PC-3 (cell line): ENCODE data around the gene DENND2A. TPM values are rescaled to one million over a fixed set of nuclear protein-coding genes. Genes with fewer than 3 reads are reported as not detected.

Experiments
- ATAC-seq: fragments of 200-7000 bp; cut with Tn5 transposase; 2 replicates; pipeline ENCODE4 v1.9.1; 2020; ENCODE audit warnings: mild to moderate bottlenecking, moderate library complexity
- BruUV-seq: library from RNA; stranded (reverse); fragments of 400-500 nt; replicated peaks from 2 replicates; lab custom pipeline; 2021; lab: Mats Ljungman, UMichigan
- CTCF ChIA-PET: fragments of 300-600 bp; sonication (Branson Sonifier 250); formaldehyde crosslinking; loops from one replicate; lab custom pipeline; 2022; ENCODE audit warnings: antibody characterized with exemption; lab: Charles Lee
- POLR2A ChIA-PET: fragments of 300-600 bp; sonication (Branson Sonifier 250); formaldehyde crosslinking; loops from one replicate; lab custom pipeline; 2022; ENCODE audit warnings: antibody characterized with exemption; ENCODE audit not compliant: unreplicated experiment; lab: Charles Lee
- DNase-seq: peaks from one replicate; pipeline ENCODE4 v3.0.0-alpha.2; 2015
- H2AFZ ChIP-seq: fragments of 300-600 bp; sonication (generic); 2 replicates; pipeline ENCODE4 v1.6.0; 2016; ENCODE audit warnings: antibody characterized with exemption, low read length
- H3F3A ChIP-seq: fragments of 300-600 bp; sonication (generic); one replicate; pipeline ENCODE4 v1.6.0; 2017; ENCODE audit warnings: antibody characterized with exemption, low read length, control low read depth, mild to moderate bottlenecking; ENCODE audit not compliant: unreplicated experiment
- H3K27ac ChIP-seq: fragments of 300-600 bp; sonication (generic); 2 replicates; pipeline ENCODE4 v1.5.1; 2016; ENCODE audit warnings: mild to moderate bottlenecking, low read length
- H3K27me3 ChIP-seq: fragments of 300-600 bp; sonication (generic); 2 replicates; pipeline ENCODE4 v1.6.1; 2016; ENCODE audit warnings: low read length, mixed read lengths
- H3K36me3 ChIP-seq: fragments of 300-600 bp; sonication (generic); 2 replicates; pipeline ENCODE4 v1.6.1; 2016; ENCODE audit warnings: low read depth, mixed run types, low read length, mixed read lengths
- H3K4me1 ChIP-seq: fragments of 300-600 bp; sonication (generic); 2 replicates; pipeline ENCODE4 v1.5.1; 2016; ENCODE audit warnings: low read length; ENCODE audit not compliant: insufficient read depth
- H3K4me2 ChIP-seq: fragments of 300-600 bp; sonication (generic); 2 replicates; pipeline ENCODE4 v1.6.0; 2016; ENCODE audit warnings: low read length
- H3K4me3 ChIP-seq: fragments of 300-600 bp; sonication (generic); 2 replicates; pipeline ENCODE4 v1.5.1; 2016; ENCODE audit warnings: mild to moderate bottlenecking, low read length, mixed read lengths
- H3K79me2 ChIP-seq: fragments of 300-600 bp; sonication (generic); 2 replicates; pipeline ENCODE4 v1.6.1; 2017; ENCODE audit warnings: low read length, mixed read lengths
- H3K9ac ChIP-seq: fragments of 300-600 bp; sonication (generic); 2 replicates; pipeline ENCODE4 v1.6.0; 2016; ENCODE audit warnings: mild to moderate bottlenecking, low read length
- H3K9me2 ChIP-seq: fragments of 300-600 bp; sonication (generic); replicated peaks from 2 replicates; pipeline ENCODE4 v1.6.1; 2016; ENCODE audit warnings: mixed run types, low read length, mixed read lengths
- H3K9me3 ChIP-seq: fragments of 300-600 bp; sonication (generic); 2 replicates; pipeline ENCODE4 v1.6.1; 2016; ENCODE audit warnings: low read length, mixed read lengths
- H4K20me1 ChIP-seq: fragments of 300-600 bp; sonication (generic); 2 replicates; pipeline ENCODE4 v1.6.1; 2016; ENCODE audit warnings: low read length, mixed read lengths
- CTCF ChIP-seq: fragments of 300-600 bp; sonication (generic); conservative IDR thresholded peaks from 2 replicates; pipeline ENCODE4 v1.5.1; 2017; ENCODE audit warnings: antibody characterized with exemption, low read depth, mild to moderate bottlenecking, low read length
- EZH2 ChIP-seq: fragments of 300-600 bp; sonication (generic); IDR thresholded peaks from one replicate; pipeline ENCODE4 v1.6.1; 2017; ENCODE audit warnings: antibody characterized with exemption, mild to moderate bottlenecking, low read length; ENCODE audit not compliant: unreplicated experiment
- EZH2phosphoT487 ChIP-seq: fragments of 300-600 bp; sonication (generic); IDR thresholded peaks from 2 replicates; pipeline ENCODE4 v1.6.1; 2018; ENCODE audit warnings: mild to moderate bottlenecking, antibody characterized with exemption, low read length, borderline replicate concordance
- intact Hi-C: fragments of 100-400 bp; cut with micrococcal nuclease; formaldehyde crosslinking; loops from 2 replicates; pipeline ENCODE4 v1.9.0; 2023
- total RNA-seq: library from RNA; depleted of rRNA; stranded (reverse); fragments of >200 nt; gene quantifications from 2 replicates; pipeline ENCODE4 v1.2.3, GENCODE V29; 2014

DENND2A gene
- total RNA-seq, 1 experiment from 2014 or later = 8.9 TPM

DNA sequence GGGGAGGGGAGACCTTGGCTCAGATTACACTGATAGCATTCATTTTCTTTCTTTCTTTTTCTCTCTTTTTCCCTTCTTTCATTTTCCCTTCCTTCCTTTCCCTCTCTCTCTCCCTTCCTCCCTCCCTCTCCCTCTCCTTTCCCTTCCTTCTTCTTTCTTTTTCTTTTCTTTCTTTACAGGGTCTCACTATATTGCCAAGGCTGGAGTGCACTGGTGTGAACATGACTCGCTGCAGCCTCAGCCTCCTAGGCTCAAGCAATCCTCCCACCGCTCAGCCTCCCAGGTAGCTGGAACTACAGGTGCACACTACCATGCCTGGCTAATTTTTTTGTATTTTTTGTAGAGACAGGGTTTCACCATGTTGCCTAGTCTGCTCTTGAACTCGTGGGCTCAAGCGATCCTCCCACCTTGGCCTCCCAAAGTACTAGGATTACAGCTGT, 88.4 kb downstream of the DENND2A start:
- no peaks in the 10 kb centered on the region for H3K27me3 ChIP-seq
- no peak overlapping the region for H3K9ac ChIP-seq
- DNase-seq (no peak), ATAC-seq (no peak)
- BruUV-seq = no TSS peak
- H3K79me2 ChIP-seq = no peaks in the 10 kb centered on the region
- POLR2A ChIA-PET = no interaction called here
- CTCF ChIA-PET = no interaction called here
- intact Hi-C loops = no loop called here
- no peak overlapping the region for H3K4me2 ChIP-seq
- no peak overlapping the region for H3K4me3 ChIP-seq
- TF ChIP-seq EZH2phosphoT487 (no peak), CTCF (no peak), EZH2 (no peak)
- H3K36me3 ChIP-seq = no peaks in the 10 kb centered on the region
- no peaks in the 10 kb centered on the region for H3F3A ChIP-seq
- no peaks in the 10 kb centered on the region for H3K4me1 ChIP-seq
- H3K27ac ChIP-seq = no peak overlapping the region
- no peaks in the 10 kb centered on the region for H4K20me1 ChIP-seq
- H3K9me3 ChIP-seq = no peaks in the 10 kb centered on the region
- H3K9me2 ChIP-seq = no peaks in the 10 kb centered on the region
- no peak overlapping the region for H2AFZ ChIP-seq

DNA sequence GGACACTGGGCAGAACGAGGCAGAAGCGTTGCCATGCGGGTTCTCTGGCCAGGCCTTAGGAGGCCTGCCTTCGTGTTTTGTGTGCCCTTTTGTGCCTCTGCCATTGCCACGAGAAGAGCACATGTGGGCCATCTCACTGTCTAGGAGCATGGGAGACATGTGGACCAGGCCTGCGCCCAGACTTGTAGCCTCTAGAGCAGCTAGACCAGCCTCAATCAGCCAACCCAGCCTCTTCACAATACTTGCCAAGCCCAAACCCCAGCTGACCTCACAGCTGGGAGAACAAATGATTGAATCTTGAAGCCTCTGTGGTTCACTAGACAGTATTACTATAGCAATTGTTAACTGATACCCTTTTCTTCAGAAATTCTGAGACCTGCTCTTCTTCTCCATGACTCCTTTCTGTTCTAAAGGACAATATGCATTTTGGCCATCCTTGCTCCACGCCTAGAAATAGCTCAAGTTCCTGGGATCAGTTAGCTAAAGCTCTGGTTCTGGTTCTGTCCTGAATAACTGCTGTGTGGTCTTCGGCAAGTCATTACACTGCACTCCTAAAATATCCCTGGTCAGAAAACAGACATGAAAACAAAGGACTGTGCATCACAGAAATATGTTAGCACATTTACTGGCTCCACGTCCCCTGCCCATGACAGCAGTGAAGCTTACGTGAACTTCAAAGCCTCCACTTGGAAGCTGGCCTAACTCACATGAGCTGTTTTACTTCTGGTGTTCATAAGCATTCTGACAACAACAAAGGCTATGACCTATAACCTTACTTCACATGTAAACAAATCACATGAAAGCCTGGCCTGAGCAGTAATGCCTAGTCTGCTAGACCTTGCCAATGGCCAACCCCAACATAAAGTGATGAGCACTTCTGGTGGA, 89.0 kb downstream of the DENND2A start:
- Histone ChIP-seq H2AFZ (no peak overlapping the region), H3K27ac (no peak overlapping the region), H3K4me1 (no peaks in the 10 kb centered on the region), H4K20me1 (no peaks in the 10 kb centered on the region), H3K79me2 (no peaks in the 10 kb centered on the region), H3K36me3 (no peaks in the 10 kb centered on the region), H3K9me2 (no peaks in the 10 kb centered on the region), H3K4me3 (no peak overlapping the region), H3K4me2 (no peak overlapping the region), H3K9ac (no peak overlapping the region), H3K9me3 (no peaks in the 10 kb centered on the region), H3K27me3 (no peaks in the 10 kb centered on the region), H3F3A (no peaks in the 10 kb centered on the region)
- BruUV-seq = no TSS peak
- CTCF ChIA-PET = interaction anchor here (0.7 kb wide), 1 partner anchor 8 kb away, joined by 5 read pairs; no protein-coding TSS in a partner anchor
- TF ChIP-seq EZH2 (no peak), CTCF (no peak), EZH2phosphoT487 (no peak)
- ATAC-seq (no peak), DNase-seq (no peak)
- POLR2A ChIA-PET = no interaction called here
- intact Hi-C loops = no loop called here

GRCh38 chr7:140546947-140547346, 93.7 kb downstream of the DENND2A start:
- Histone ChIP-seq H3K4me2 (no peak overlapping the region), H3K27me3 (no peaks in the 10 kb centered on the region), H3K79me2 (no peaks in the 10 kb centered on the region), H3K9ac (no peak overlapping the region), H3K27ac (no peak overlapping the region), H4K20me1 (no peaks in the 10 kb centered on the region), H3K4me3 (no peak overlapping the region), H3F3A (no peaks in the 10 kb centered on the region), H3K4me1 (peaks cover 10% of the 10 kb centered on the region), H2AFZ (no peak overlapping the region), H3K9me2 (no peaks in the 10 kb centered on the region), H3K36me3 (no peaks in the 10 kb centered on the region), H3K9me3 (no peaks in the 10 kb centered on the region)
- TF ChIP-seq EZH2 = no peak
- no peak for TF ChIP-seq EZH2phosphoT487
- TF ChIP-seq CTCF = no peak
- CTCF ChIA-PET = no interaction called here
- POLR2A ChIA-PET = no interaction called here
- DNase-seq (no peak), ATAC-seq (no peak)
- intact Hi-C loops = no loop called here
- no TSS peak for BruUV-seq
